Lower leg skin (tissue), 4 donors: ENCODE results near the gene CCDC85C. TPM values are rescaled to one million over a fixed set of nuclear protein-coding genes. Genes with fewer than 3 reads are reported as not detected.

Experiments
- DNase-seq, 2 donors: peaks; one replicate each; pipeline ENCODE4 v3.0.0-alpha.2; 2019; ENCODE audit warnings: low spot score in 2 of 2
- H3K4me3 ChIP-seq: fragments of 200-600 bp; sonication (generic); 2 replicates; pipeline ENCODE4 v1.5.1; 2017; ENCODE audit warnings: mild to moderate bottlenecking, low read depth; ENCODE audit not compliant: poor library complexity, severe bottlenecking
- POLR2A ChIP-seq, 2 donors: fragments of 450-650 bp; IDR thresholded peaks; one replicate each; pipeline ENCODE4 v1.6.1; 2016 to 2017; ENCODE audit warnings: antibody characterized with exemption in 2 of 2, mild to moderate bottlenecking in 1 of 2, moderate library complexity in 1 of 2
- WGBS, 2 donors: methylation state at CpG; one replicate each; pipeline ENCODE4 v1.1.5; 2018; 5-methylcytosine and 5-hydroxymethylcytosine counted together
- intact Hi-C: fragments of 100-400 bp; cut with DNase I; formaldehyde crosslinking; loops from one replicate; pipeline ENCODE4 v1.15.0; 2023; ENCODE audit warnings: low total_unique reads
- total RNA-seq, 4 donors: library from RNA; depleted of rRNA; stranded (reverse); fragments of >200 nt; gene quantifications; one replicate each; pipeline ENCODE4 v1.1.0, GENCODE V29; 2016
- TF ChIP-seq, protein P1 (sequence below), 3 donors: fragments of 450-650 bp; IDR thresholded peaks; one replicate each; pipeline ENCODE4 v1.5.1; 2016; ENCODE audit warnings: antibody characterized with exemption in 3 of 3, mild to moderate bottlenecking in 3 of 3, moderate library complexity in 2 of 3

CCDC85C gene
- total RNA-seq, 4 donors from 2014 or later, result 17.2 to 47.7 (median 33.3) TPM

DNA sequence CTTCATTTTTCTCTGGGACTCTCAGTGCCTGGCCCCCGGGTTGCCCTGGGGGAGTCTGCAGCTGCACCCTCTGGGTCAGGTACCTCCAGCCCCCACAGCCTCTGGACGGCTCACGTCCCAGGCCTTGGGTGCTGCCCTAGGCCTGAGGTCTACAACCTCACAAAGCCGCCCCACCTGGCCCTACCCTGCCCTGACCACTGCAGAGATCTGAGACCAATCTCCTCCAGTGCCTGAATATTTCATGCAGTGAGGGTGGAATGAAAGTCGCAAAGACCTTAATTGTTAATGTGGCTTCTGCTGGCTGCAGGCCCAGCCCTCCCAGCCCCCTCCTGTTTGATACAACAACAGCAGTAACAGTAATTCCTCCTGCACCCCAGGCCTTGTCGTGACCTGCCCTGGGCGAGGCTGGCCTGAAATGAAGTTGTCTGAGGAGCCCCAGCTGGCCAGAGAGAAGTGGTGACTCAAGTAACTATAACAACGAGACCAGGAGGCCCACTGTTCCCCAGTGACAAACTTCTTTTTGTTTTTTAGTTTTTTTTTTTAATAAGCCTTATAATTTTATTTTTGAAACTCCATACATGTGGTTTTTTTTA lies 8.8 kb upstream of the CCDC85C start:
- DNase-seq, result no peak
- intact Hi-C loops, result no loop called here
- H3K4me3 ChIP-seq, result no peak overlapping the region
- WGBS, 2 donors, result 42 to 60% methylated on average over 5 to 8 of the region's 8 CpGs
- TF ChIP-seq POLR2A (IDR thresholded peaks at IDR 0.05), result no peak
- TF ChIP-seq, protein P1, sequence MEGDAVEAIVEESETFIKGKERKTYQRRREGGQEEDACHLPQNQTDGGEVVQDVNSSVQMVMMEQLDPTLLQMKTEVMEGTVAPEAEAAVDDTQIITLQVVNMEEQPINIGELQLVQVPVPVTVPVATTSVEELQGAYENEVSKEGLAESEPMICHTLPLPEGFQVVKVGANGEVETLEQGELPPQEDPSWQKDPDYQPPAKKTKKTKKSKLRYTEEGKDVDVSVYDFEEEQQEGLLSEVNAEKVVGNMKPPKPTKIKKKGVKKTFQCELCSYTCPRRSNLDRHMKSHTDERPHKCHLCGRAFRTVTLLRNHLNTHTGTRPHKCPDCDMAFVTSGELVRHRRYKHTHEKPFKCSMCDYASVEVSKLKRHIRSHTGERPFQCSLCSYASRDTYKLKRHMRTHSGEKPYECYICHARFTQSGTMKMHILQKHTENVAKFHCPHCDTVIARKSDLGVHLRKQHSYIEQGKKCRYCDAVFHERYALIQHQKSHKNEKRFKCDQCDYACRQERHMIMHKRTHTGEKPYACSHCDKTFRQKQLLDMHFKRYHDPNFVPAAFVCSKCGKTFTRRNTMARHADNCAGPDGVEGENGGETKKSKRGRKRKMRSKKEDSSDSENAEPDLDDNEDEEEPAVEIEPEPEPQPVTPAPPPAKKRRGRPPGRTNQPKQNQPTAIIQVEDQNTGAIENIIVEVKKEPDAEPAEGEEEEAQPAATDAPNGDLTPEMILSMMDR (IDR thresholded peaks at IDR 0.05), result no peak

DNA sequence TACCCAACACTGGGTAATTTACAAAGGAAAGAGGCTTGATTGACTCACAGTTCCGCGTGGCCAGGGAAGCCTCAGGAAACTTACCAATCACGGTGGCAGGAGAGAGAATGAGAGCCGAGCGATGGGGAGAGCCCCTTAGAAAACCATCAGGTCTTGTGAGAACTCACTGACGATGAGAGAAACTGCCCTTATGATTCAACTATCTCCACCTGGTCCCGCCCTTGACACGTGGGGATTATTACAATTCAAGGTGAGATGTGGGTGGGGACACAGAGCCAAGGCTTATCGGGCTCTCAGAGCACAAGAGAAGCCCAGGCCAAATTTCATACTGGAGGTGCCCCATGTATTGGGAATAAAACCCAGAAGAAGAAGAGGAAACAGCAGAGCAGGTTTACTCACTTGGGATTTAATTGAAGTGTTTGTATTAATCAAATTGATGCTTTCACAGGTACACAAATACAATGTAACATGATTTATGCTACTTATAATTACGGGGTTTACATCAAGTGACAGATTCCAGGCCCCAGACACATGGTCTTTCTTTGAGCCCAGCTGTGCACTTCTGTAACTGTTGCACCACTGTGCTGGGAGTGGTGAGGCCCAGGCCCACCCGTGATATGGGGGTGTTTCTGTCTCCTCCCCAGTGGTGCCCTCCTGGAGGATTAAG lies 8.2 kb upstream of the CCDC85C start:
- intact Hi-C loops, result no loop called here
- 49 to 58% methylated on average over 11 of the region's 11 CpGs for WGBS, 2 donors
- H3K4me3 ChIP-seq, result no peak overlapping the region
- no peak for TF ChIP-seq POLR2A (IDR thresholded peaks at IDR 0.05)
- TF ChIP-seq, protein P1 (IDR thresholded peaks at IDR 0.05), result no peak
- DNase-seq, result no peak

DNA sequence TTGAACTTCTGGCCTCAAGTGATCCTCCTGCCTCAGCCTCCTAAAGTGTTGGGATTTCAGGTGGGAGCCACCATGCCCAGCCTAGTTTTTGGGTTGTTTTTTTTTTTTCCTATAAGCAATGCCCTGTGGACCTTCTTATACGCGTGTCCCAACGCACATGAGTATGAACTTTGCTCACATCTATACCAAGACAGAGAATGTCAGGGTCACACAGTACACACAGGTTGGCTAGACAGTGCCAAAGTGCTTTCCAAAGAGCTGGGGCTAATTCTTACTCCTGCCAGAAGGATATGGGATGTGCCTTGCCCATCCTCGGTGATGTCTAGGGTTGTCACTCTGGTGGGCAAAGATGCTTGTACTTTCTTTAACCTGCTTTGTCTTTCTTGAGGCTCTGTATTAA lies 7.6 kb upstream of the CCDC85C start:
- DNase-seq, result no peak
- 86% methylated on average over 4 of the region's 4 CpGs for WGBS, 2 donors
- no peak overlapping the region for H3K4me3 ChIP-seq
- intact Hi-C loops, result no loop called here
- TF ChIP-seq POLR2A (IDR thresholded peaks at IDR 0.05), result no peak
- TF ChIP-seq, protein P1 (IDR thresholded peaks at IDR 0.05), result no peak

DNA sequence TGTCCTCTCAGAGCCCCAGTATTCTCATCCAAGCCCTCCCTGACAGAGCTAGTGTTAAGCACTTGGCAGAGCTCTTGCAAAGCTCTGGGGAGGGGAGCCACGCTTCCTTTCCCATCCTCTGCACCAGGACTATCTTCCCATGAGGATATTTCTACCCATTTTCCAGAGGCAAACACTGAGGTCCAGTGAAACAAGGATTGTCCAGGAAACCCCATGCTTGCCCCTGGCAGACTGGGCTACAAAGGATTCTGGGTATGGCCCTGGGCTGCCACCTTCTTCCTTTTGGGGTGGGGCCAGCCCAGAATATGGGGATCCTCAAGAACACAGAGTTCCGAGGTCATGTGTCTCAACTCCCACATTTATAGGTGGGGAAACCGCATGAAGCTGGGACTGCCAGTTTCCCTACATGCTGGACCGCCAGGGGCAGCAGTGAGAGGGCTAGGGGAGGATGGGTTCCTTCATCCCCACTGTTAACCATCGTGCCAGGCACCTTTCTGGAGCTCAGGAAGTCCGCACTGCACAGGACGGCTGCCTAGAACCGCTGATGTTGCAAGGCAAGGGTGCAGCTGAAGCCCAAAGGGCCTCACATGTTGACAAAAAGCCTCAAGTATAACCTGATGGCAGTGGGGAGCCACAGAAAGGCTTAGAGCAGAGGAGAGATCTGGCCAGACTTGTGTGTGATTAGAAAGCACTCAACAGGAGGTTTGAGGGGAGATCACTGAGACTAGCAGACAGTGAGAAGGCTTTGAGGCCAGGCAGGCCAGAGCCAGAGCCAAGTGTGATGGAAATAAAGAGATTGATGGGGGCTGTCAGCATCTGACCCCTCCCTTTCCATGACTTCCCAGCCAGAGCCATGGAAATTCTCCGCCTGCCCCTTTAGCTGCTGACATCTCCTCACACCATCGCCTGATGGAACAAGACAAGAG lies 5.5 kb upstream of the CCDC85C start:
- TF ChIP-seq, protein P1 (IDR thresholded peaks at IDR 0.05), result no peak
- no peak for TF ChIP-seq POLR2A (IDR thresholded peaks at IDR 0.05)
- no peak overlapping the region for H3K4me3 ChIP-seq
- WGBS, 2 donors, result 52 to 78% methylated on average over 10 of the region's 10 CpGs
- intact Hi-C loops, result no loop called here
- no peak for DNase-seq

DNA sequence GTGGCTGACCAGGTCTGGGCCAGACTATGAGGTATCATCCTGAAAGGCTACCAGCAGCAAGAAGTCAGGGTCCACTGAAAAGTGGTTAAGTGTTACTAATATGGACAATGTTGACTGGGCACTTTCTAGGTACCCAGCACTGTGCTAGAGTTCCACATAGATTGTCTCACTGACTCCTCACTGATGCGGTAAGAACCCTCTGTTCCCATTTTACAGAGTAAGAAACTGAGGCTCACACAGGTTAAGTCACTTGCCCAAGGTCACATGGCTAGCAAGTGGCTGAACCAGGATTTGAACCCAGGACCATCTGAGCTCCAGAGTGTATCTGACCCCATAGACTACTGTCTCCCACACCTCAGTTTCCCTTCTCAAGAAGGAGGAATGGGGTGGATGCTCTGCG lies 4.6 kb upstream of the CCDC85C start:
- intact Hi-C loops, result no loop called here
- H3K4me3 ChIP-seq, result no peak overlapping the region
- TF ChIP-seq, protein P1 (IDR thresholded peaks at IDR 0.05), result no peak
- TF ChIP-seq POLR2A (IDR thresholded peaks at IDR 0.05), result no peak
- WGBS, 2 donors, result 96 to 100% methylated on average over 2 of the region's 2 CpGs
- no peak for DNase-seq
